SH-SY5Y (cell line): ENCODE measurements around the gene TAS1R2.

Experiments used
- GATA2 ChIP-seq: IDR thresholded peaks from 2 replicates; pipeline ENCODE4 v1.6.1; 2011; ENCODE audit warnings: mild to moderate bottlenecking, low read depth, low read length
- GATA3 ChIP-seq: IDR thresholded peaks from 2 replicates; pipeline ENCODE4 v1.6.1; 2011; ENCODE audit warnings: low read depth, mild to moderate bottlenecking, low read length, moderate library complexity

- TF ChIP-seq GATA2 (no peak), GATA3 (no peak)
These were observed 27.8 kb downstream of the TAS1R2 start for GRCh38 chr1:18831656-18832055.
